Liver (tissue), 9 donors: ENCODE data around the gene SLC22A31. TPM values are rescaled to one million over a fixed set of nuclear protein-coding genes. Genes with fewer than 3 reads are reported as not detected.

Source experiments
- DNase-seq: peaks from one replicate; pipeline ENCODE4 v3.0.0-alpha.2; 2017; ENCODE audit warnings: low spot score
- H3K27ac ChIP-seq, 2 donors: one replicate each; pipeline ENCODE4 v1.7.0; 2013; ENCODE audit warnings: inconsistent platforms in 2 of 2, low read length in 2 of 2, control low read depth in 1 of 2, low read depth in 1 of 2, mild to moderate bottlenecking in 1 of 2
- H3K27me3 ChIP-seq, 4 donors: one replicate each; pipeline versions ENCODE4 v1.6.1 to v1.7.0; 2013; ENCODE audit warnings: low read length in 3 of 4, inconsistent platforms in 1 of 4, mild to moderate bottlenecking in 1 of 4, moderate library complexity in 1 of 4; ENCODE audit not compliant: control insufficient read depth in 4 of 4, insufficient read depth in 4 of 4
- H3K36me3 ChIP-seq, 4 donors: one replicate each; pipeline versions ENCODE4 v1.6.1 to v1.7.0; 2013; ENCODE audit warnings: low read length in 3 of 4, mild to moderate bottlenecking in 3 of 4, low read depth in 1 of 4, moderate library complexity in 1 of 4; ENCODE audit not compliant: control insufficient read depth in 4 of 4, insufficient read depth in 3 of 4
- H3K4me1 ChIP-seq, 4 donors: one replicate each; pipeline versions ENCODE4 v1.6.1 to v1.7.0; 2013; ENCODE audit warnings: low read length in 3 of 4, mild to moderate bottlenecking in 3 of 4, moderate library complexity in 1 of 4; ENCODE audit not compliant: control insufficient read depth in 4 of 4, insufficient read depth in 4 of 4
- H3K4me3 ChIP-seq, 3 donors: one replicate each; pipeline versions ENCODE4 v1.6.1 to v1.7.0; 2013; ENCODE audit warnings: low read length in 3 of 3, control low read depth in 1 of 3, low read depth in 1 of 3, mild to moderate bottlenecking in 1 of 3
- H3K9ac ChIP-seq, 2 donors: one replicate each; pipeline ENCODE4 v1.7.0; 2013; ENCODE audit warnings: low read length in 2 of 2, mild to moderate bottlenecking in 2 of 2, moderate library complexity in 2 of 2, control low read depth in 1 of 2, low read depth in 1 of 2
- H3K9me3 ChIP-seq, 4 donors: one replicate each; pipeline versions ENCODE4 v1.6.1 to v1.7.0; 2013; ENCODE audit warnings: low read length in 3 of 4; ENCODE audit not compliant: control insufficient read depth in 4 of 4
- EGR1 ChIP-seq, 2 donors: IDR thresholded peaks; 2 replicates each; pipeline ENCODE4 v1.6.1; 2016 to 2018; ENCODE audit warnings: antibody characterized with exemption in 2 of 2, low read depth in 2 of 2
- FOXA1 ChIP-seq: IDR thresholded peaks from 2 replicates; pipeline ENCODE4 v1.6.1; 2016; ENCODE audit warnings: antibody characterized with exemption
- FOXA2 ChIP-seq: IDR thresholded peaks from 2 replicates; pipeline ENCODE4 v1.6.1; 2016; ENCODE audit warnings: antibody characterized with exemption
- GABPA ChIP-seq, 2 donors: IDR thresholded peaks in 1 of 2; conservative IDR thresholded peaks in 1 of 2; 2 replicates each; pipeline ENCODE4 v1.6.1; 2016; ENCODE audit warnings: antibody characterized with exemption in 2 of 2, mild to moderate bottlenecking in 1 of 2, moderate library complexity in 1 of 2
- HNF4A ChIP-seq, 2 donors: conservative IDR thresholded peaks; 2 replicates each; pipeline ENCODE4 v1.6.1; 2016; ENCODE audit warnings: antibody characterized with exemption in 2 of 2, mild to moderate bottlenecking in 2 of 2
- HNF4G ChIP-seq: IDR thresholded peaks from 2 replicates; pipeline ENCODE4 v1.6.1; 2016; ENCODE audit warnings: antibody characterized with exemption
- JUND ChIP-seq, 2 donors: IDR thresholded peaks; 2 replicates each; pipeline ENCODE4 v1.6.1; 2016; ENCODE audit warnings: antibody characterized with exemption in 2 of 2
- NR2F2 ChIP-seq: IDR thresholded peaks from 2 replicates; pipeline ENCODE4 v1.6.1; 2016; ENCODE audit warnings: antibody characterized with exemption
- RAD21 ChIP-seq, 2 donors: IDR thresholded peaks; 2 replicates each; pipeline ENCODE4 v1.6.1; 2016; ENCODE audit warnings: antibody characterized with exemption in 2 of 2, mild to moderate bottlenecking in 2 of 2
- RXRA ChIP-seq, 2 donors: IDR thresholded peaks; 2 replicates each; pipeline ENCODE4 v1.6.1; 2017 to 2018; ENCODE audit warnings: antibody characterized with exemption in 2 of 2, mild to moderate bottlenecking in 1 of 2
- SP1 ChIP-seq: IDR thresholded peaks from 2 replicates; pipeline ENCODE4 v1.6.1; 2018; ENCODE audit warnings: antibody characterized with exemption, mild to moderate bottlenecking
- TAF1 ChIP-seq: conservative IDR thresholded peaks from 2 replicates; pipeline ENCODE4 v1.6.1; 2016; ENCODE audit warnings: antibody characterized with exemption, mild to moderate bottlenecking
- YY1 ChIP-seq: IDR thresholded peaks from 2 replicates; pipeline ENCODE4 v1.6.1; 2016; ENCODE audit warnings: antibody characterized with exemption, mild to moderate bottlenecking
- WGBS: extraction: QIAGEN DNeasy Blood & Tissue Kit; methylation state at CpG from one replicate; pipeline ENCODE4 v1.1.7; 2013; 5-methylcytosine and 5-hydroxymethylcytosine counted together
- polyA plus RNA-seq, 2 donors: library from polyadenylated mRNA; stranded (reverse) in 1 of 2; unstranded in 1 of 2; fragments of 200-250 nt in 1 of 2; fragments of >200 nt in 1 of 2; fragmentation: Nextera tagmentation in 1 of 2; extraction: Ambion mirVana in 1 of 2; gene quantifications; one replicate each; pipeline versions ENCODE4 v1.2.1 to v1.2.3, GENCODE V29; 2013 to 2015
- total RNA-seq, 2 donors: library from RNA; depleted of rRNA; stranded (reverse); fragments of >200 nt; gene quantifications; one replicate each; pipeline ENCODE4 v1.2.3, GENCODE V29; 2014
- TF ChIP-seq, protein P1 (sequence below): IDR thresholded peaks from 2 replicates; pipeline ENCODE4 v1.6.1; 2016; ENCODE audit warnings: antibody characterized with exemption
- TF ChIP-seq, protein P2 (sequence below): fragments of 150-350 bp; IDR thresholded peaks from 2 replicates; pipeline ENCODE4 v1.5.1; 2017; ENCODE audit warnings: improper control_type of control experiment, low read depth, low read length; ENCODE audit not compliant: missing input control
- TF ChIP-seq, protein P3 (sequence below): IDR thresholded peaks from 2 replicates; pipeline ENCODE4 v1.6.1; 2016; ENCODE audit warnings: antibody characterized with exemption
- TF ChIP-seq, protein P4 (sequence below): IDR thresholded peaks from 2 replicates; pipeline ENCODE4 v1.6.1; 2016; ENCODE audit warnings: antibody characterized with exemption
- TF ChIP-seq, protein P5 (sequence below): IDR thresholded peaks from 2 replicates; pipeline ENCODE4 v1.6.1; 2016; ENCODE audit warnings: antibody characterized with exemption, mild to moderate bottlenecking
- donor health status: healthy.
- donor health status: healthy.
- donor health status: healthy.
- donor health status: healthy.
- donor health status: healthy.

Gene SLC22A31
- total and polyA plus RNA-seq, 4 donors = 0.15 to 0.50 (median 0.48) TPM; not detected in 1

DNA sequence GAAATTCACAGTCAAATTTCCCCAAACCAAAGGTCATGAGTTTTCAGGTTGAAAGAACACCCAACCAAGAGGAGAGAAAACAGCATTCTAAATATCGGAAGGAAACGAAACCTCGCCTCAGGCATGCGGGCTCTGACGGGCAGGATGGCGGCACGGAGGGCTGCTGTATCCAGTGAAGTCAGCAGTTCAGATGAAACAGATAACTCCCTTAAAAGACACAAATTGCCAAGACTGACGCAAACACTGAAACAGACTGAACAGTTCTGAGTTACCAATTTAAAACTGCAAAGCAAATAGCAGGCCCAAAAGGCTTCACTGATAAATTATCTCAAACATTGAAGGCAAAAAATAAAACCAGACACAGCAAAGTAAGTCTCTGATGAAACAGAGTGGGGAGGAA is 49.4 kb downstream of the SLC22A31 start:
- WGBS = 98% methylated on average over 8 of the region's 8 CpGs
- Histone ChIP-seq H3K4me3 (no peak overlapping the region), H3K27ac (no peak overlapping the region), H3K4me1 (peaks cover 0 to 3% (median 0%) of the 10 kb centered on the region in 4 donors), H3K27me3 (no peaks in the 10 kb centered on the region), H3K9me3 (peaks cover 0 to 11% (median 5%) of the 10 kb centered on the region in 4 donors), H3K9ac (no peak overlapping the region), H3K36me3 (peaks cover 8 to 36% (median 18%) of the 10 kb centered on the region in 4 donors)
- TF ChIP-seq FOXA2 (no peak), SP1 (no peak), JUND (IDR thresholded peaks at IDR 0.05) (no peak), YY1 (no peak), GABPA (IDR thresholded peaks at IDR 0.05 in 1 of 2, conservative IDR thresholded peaks at IDR 0.05 in 1 of 2) (no peak)
- TF ChIP-seq, protein P1, sequence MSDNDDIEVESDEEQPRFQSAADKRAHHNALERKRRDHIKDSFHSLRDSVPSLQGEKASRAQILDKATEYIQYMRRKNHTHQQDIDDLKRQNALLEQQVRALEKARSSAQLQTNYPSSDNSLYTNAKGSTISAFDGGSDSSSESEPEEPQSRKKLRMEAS = no peak
- TF ChIP-seq, protein P2, sequence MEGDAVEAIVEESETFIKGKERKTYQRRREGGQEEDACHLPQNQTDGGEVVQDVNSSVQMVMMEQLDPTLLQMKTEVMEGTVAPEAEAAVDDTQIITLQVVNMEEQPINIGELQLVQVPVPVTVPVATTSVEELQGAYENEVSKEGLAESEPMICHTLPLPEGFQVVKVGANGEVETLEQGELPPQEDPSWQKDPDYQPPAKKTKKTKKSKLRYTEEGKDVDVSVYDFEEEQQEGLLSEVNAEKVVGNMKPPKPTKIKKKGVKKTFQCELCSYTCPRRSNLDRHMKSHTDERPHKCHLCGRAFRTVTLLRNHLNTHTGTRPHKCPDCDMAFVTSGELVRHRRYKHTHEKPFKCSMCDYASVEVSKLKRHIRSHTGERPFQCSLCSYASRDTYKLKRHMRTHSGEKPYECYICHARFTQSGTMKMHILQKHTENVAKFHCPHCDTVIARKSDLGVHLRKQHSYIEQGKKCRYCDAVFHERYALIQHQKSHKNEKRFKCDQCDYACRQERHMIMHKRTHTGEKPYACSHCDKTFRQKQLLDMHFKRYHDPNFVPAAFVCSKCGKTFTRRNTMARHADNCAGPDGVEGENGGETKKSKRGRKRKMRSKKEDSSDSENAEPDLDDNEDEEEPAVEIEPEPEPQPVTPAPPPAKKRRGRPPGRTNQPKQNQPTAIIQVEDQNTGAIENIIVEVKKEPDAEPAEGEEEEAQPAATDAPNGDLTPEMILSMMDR = no peak
- TF ChIP-seq, protein P3, sequence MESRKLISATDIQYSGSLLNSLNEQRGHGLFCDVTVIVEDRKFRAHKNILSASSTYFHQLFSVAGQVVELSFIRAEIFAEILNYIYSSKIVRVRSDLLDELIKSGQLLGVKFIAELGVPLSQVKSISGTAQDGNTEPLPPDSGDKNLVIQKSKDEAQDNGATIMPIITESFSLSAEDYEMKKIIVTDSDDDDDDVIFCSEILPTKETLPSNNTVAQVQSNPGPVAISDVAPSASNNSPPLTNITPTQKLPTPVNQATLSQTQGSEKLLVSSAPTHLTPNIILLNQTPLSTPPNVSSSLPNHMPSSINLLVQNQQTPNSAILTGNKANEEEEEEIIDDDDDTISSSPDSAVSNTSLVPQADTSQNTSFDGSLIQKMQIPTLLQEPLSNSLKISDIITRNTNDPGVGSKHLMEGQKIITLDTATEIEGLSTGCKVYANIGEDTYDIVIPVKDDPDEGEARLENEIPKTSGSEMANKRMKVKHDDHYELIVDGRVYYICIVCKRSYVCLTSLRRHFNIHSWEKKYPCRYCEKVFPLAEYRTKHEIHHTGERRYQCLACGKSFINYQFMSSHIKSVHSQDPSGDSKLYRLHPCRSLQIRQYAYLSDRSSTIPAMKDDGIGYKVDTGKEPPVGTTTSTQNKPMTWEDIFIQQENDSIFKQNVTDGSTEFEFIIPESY = no peak
- no peak for DNase-seq

DNA sequence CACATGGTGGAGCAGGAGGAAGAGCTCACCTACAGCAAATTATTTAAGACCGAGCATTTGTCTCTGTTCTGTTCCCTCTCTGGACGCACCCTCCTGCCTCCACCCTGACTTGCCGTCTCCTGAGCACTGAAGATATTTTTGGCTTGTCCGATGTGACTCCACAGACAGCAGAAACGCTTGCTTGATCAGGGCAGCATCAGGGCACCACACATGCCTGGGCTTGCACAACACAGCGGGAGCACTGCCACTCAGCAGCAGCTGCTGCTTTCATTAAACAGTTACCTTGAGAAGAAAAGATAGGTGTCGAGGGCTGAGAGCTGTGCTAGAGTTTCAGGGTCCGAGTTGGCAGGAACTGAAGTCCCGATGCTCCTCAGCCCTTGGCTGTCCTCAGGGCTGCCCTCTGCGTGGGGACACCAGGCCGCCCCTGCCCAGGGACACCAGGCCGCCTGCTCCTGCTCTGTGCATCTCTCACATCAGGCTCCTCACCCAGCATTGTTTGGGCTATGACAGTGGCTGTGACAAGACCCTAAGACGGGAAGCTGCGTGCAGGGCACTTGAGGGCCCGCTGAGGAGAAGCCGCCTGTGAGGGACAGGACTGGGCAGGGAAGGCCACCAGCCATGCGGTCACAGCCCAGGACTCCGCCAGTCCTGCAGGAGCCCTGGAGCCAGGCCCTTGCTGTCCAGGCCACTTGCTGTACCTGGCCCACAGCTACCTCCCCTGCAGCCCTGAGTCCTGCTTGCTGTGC is 50.1 kb downstream of the SLC22A31 start:
- Histone ChIP-seq H3K27me3 (no peaks in the 10 kb centered on the region), H3K4me3 (no peak overlapping the region), H3K9me3 (peaks cover 0 to 11% (median 5%) of the 10 kb centered on the region in 4 donors), H3K27ac (no peak overlapping the region), H3K36me3 (peaks cover 9 to 39% (median 18%) of the 10 kb centered on the region in 4 donors), H3K4me1 (no peaks in the 10 kb centered on the region), H3K9ac (no peak overlapping the region)
- DNase-seq = no peak
- WGBS = 98% methylated on average over 18 of the region's 18 CpGs
- TF ChIP-seq NR2F2 (no peak), YY1 (no peak), TAF1 (no peak), SP1 (no peak), HNF4A (conservative IDR thresholded peaks at IDR 0.05) (no peak), GABPA (IDR thresholded peaks at IDR 0.05 in 1 of 2, conservative IDR thresholded peaks at IDR 0.05 in 1 of 2) (no peak), RAD21 (IDR thresholded peaks at IDR 0.05) (no peak), RXRA (IDR thresholded peaks at IDR 0.05) (no peak), HNF4G (no peak), FOXA2 (no peak), EGR1 (IDR thresholded peaks at IDR 0.05; ENCODE audit: low read depth in 2 of 2) (no peak), FOXA1 (no peak), JUND (IDR thresholded peaks at IDR 0.05) (no peak)
- TF ChIP-seq, protein P4, sequence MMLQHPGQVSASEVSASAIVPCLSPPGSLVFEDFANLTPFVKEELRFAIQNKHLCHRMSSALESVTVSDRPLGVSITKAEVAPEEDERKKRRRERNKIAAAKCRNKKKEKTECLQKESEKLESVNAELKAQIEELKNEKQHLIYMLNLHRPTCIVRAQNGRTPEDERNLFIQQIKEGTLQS = no peak
- TF ChIP-seq, protein P2 = no peak
- TF ChIP-seq, protein P5, sequence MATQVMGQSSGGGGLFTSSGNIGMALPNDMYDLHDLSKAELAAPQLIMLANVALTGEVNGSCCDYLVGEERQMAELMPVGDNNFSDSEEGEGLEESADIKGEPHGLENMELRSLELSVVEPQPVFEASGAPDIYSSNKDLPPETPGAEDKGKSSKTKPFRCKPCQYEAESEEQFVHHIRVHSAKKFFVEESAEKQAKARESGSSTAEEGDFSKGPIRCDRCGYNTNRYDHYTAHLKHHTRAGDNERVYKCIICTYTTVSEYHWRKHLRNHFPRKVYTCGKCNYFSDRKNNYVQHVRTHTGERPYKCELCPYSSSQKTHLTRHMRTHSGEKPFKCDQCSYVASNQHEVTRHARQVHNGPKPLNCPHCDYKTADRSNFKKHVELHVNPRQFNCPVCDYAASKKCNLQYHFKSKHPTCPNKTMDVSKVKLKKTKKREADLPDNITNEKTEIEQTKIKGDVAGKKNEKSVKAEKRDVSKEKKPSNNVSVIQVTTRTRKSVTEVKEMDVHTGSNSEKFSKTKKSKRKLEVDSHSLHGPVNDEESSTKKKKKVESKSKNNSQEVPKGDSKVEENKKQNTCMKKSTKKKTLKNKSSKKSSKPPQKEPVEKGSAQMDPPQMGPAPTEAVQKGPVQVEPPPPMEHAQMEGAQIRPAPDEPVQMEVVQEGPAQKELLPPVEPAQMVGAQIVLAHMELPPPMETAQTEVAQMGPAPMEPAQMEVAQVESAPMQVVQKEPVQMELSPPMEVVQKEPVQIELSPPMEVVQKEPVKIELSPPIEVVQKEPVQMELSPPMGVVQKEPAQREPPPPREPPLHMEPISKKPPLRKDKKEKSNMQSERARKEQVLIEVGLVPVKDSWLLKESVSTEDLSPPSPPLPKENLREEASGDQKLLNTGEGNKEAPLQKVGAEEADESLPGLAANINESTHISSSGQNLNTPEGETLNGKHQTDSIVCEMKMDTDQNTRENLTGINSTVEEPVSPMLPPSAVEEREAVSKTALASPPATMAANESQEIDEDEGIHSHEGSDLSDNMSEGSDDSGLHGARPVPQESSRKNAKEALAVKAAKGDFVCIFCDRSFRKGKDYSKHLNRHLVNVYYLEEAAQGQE = no peak
- TF ChIP-seq, protein P1 = no peak
- TF ChIP-seq, protein P3 = no peak
